IMR-90 (cell line): ENCODE data around the gene FYCO1.

Experiments
- CEBPB ChIP-seq: IDR thresholded peaks from 2 replicates; pipeline ENCODE4 v1.6.1; 2012; ENCODE audit warnings: low read depth, low read length, improper control_type of control experiment
- CHD1 ChIP-seq: IDR thresholded peaks from 2 replicates; pipeline ENCODE4 v1.6.1; 2012; ENCODE audit warnings: low read depth, low read length, improper control_type of control experiment
- CTCF ChIP-seq: conservative IDR thresholded peaks from 2 replicates; pipeline ENCODE4 v1.5.1; 2012; ENCODE audit warnings: mild to moderate bottlenecking, low read depth, low read length, improper control_type of control experiment
- MAFK ChIP-seq: IDR thresholded peaks from 2 replicates; pipeline ENCODE4 v1.6.1; 2012; ENCODE audit warnings: low read depth, low read length, improper control_type of control experiment
- MAZ ChIP-seq: IDR thresholded peaks from 2 replicates; pipeline ENCODE4 v1.6.1; 2012; ENCODE audit warnings: low read depth, mild to moderate bottlenecking, low read length, improper control_type of control experiment, moderate library complexity, borderline replicate concordance
- MXI1 ChIP-seq: IDR thresholded peaks from 2 replicates; pipeline ENCODE4 v1.6.1; 2012; ENCODE audit warnings: low read depth, mild to moderate bottlenecking, low read length, moderate library complexity, borderline replicate concordance
- POLR2A ChIP-seq: IDR thresholded peaks from 2 replicates; pipeline ENCODE4 v1.6.1; 2012; ENCODE audit warnings: mild to moderate bottlenecking, low read depth, low read length
- RAD21 ChIP-seq: IDR thresholded peaks from 2 replicates; pipeline ENCODE4 v1.6.1; 2012; ENCODE audit warnings: low read length, improper control_type of control experiment
- USF2 ChIP-seq: fragments of 150-350 bp; IDR thresholded peaks from 2 replicates; pipeline ENCODE4 v1.6.1; 2017; ENCODE audit warnings: mild to moderate bottlenecking, antibody characterized with exemption, low read length, low read depth

GRCh38 chr3:45922039-45922326, 73.6 kb downstream of the FYCO1 start:
- no peak for TF ChIP-seq CTCF
- no peak for TF ChIP-seq POLR2A
- no peak for TF ChIP-seq CHD1
- no peak for TF ChIP-seq RAD21
- no peak for TF ChIP-seq USF2
- TF ChIP-seq CEBPB = no peak
- TF ChIP-seq MAFK = no peak
- no peak for TF ChIP-seq MXI1
- no peak for TF ChIP-seq MAZ
